CD4-positive, alpha-beta T cell treated with Interleukin-1 beta for 1 hour (primary cell): ENCODE measurements around the gene AP5S1.
"Not testable (repeated sequence)": the region's sequence is repeated elsewhere in the genome, so short reads cannot be mapped to it uniquely, and the experiment has no call there.

Experiments used
- DNase-seq, 2 donors: peaks; one replicate each; pipeline ENCODE4 v3.0.0-alpha.2; 2020 to 2022

AP5S1 gene

GRCh38 chr20:3820048-3820900 lies at the start of gene AP5S1:
Gene AP5S1, plus strand, starts transcription at chr20:3820547. Its CDS starts 1,571 bp downstream, at chr20:3822118.
- peak; percentile 92 for DNase-seq

GRCh38 chr20:3771552-3772058 lies 48.7 kb upstream of the AP5S1 start:
- DNase-seq, result no peak

- no peak for DNase-seq
Measured at GRCh38 chr20:3775457-3776108, 44.8 kb upstream of the AP5S1 start.

- DNase-seq, result no peak
Measured at GRCh38 chr20:3777381-3777715, 43.0 kb upstream of the AP5S1 start.

GRCh38 chr20:3777716-3778629 lies 42.4 kb upstream of the AP5S1 start:
- peak; percentile 39 to 48 for DNase-seq

- DNase-seq, result no peak
Measured at GRCh38 chr20:3778976-3779375, 41.4 kb upstream of the AP5S1 start.

- DNase-seq, result peak; percentile 67 to 74
Measured at GRCh38 chr20:3781153-3781910, 39.0 kb upstream of the AP5S1 start, which contains the start of gene SPEF1. Gene SPEF1, minus strand, starts transcription at chr20:3781448. Its CDS starts 161 bp downstream, at chr20:3781287.

GRCh38 chr20:3782597-3782996 lies 37.8 kb upstream of the AP5S1 start:
- no peak for DNase-seq

- no peak for DNase-seq
Measured at GRCh38 chr20:3783068-3783489, 37.3 kb upstream of the AP5S1 start.

- DNase-seq, result no peak
Measured at GRCh38 chr20:3783511-3784195, 36.7 kb upstream of the AP5S1 start.

GRCh38 chr20:3784216-3784853 lies 36.0 kb upstream of the AP5S1 start:
- DNase-seq, result no peak

GRCh38 chr20:3784863-3785239 lies 35.5 kb upstream of the AP5S1 start:
- no peak for DNase-seq

- no peak for DNase-seq
Measured at GRCh38 chr20:3785240-3786125, 34.9 kb upstream of the AP5S1 start.

GRCh38 chr20:3786126-3786484 lies 34.2 kb upstream of the AP5S1 start:
- DNase-seq, result peak; percentile 39 to 45

- DNase-seq, result peak; percentile 90 to 92
Measured at GRCh38 chr20:3786665-3787323, 33.6 kb upstream of the AP5S1 start, which contains the start of gene CENPB. Gene CENPB, minus strand, starts transcription at chr20:3786740. Its CDS starts 257 bp downstream, at chr20:3786483.

GRCh38 chr20:3787324-3788014 lies 32.9 kb upstream of the AP5S1 start:
- DNase-seq, result no peak

- no peak for DNase-seq
Measured at GRCh38 chr20:3788685-3789155, 31.6 kb upstream of the AP5S1 start.

GRCh38 chr20:3789201-3789600 lies 31.1 kb upstream of the AP5S1 start:
- DNase-seq, result not testable (repeated sequence)
